ENCODE measurements around the gene SREBF1.

The SREBF1 gene

DNA sequence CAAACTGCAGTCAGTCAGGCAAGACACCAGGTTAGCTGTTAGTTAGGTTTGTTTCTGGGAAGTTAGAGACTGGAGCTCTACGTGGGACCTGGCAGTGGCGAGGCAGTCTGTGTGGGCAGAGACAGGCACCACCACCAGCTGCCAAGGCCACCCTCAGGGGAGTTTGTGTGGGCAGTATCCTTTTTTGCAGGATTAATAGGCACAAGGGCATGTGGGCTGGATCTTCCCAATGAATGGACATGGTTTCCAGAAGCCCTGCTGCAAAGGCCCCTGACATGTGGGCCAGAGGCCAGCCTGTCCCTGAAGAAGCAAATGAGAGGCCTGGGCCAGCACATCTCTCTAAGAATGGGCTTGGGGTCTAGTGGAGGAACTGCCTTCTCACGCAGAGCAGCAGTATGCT, 19.2 kb upstream of the SREBF1 start:
- H3K4me3 ChIP-seq (ENCODE audit: low read depth, low read length) = no peak overlapping the region
- no peaks in the 10 kb centered on the region for H3K27me3 ChIP-seq (ENCODE audit: insufficient read depth, low read depth, severe bottlenecking)
- DNase-seq = no peak
- no peaks in the 10 kb centered on the region for H3K36me3 ChIP-seq
- TF ChIP-seq, protein P1, sequence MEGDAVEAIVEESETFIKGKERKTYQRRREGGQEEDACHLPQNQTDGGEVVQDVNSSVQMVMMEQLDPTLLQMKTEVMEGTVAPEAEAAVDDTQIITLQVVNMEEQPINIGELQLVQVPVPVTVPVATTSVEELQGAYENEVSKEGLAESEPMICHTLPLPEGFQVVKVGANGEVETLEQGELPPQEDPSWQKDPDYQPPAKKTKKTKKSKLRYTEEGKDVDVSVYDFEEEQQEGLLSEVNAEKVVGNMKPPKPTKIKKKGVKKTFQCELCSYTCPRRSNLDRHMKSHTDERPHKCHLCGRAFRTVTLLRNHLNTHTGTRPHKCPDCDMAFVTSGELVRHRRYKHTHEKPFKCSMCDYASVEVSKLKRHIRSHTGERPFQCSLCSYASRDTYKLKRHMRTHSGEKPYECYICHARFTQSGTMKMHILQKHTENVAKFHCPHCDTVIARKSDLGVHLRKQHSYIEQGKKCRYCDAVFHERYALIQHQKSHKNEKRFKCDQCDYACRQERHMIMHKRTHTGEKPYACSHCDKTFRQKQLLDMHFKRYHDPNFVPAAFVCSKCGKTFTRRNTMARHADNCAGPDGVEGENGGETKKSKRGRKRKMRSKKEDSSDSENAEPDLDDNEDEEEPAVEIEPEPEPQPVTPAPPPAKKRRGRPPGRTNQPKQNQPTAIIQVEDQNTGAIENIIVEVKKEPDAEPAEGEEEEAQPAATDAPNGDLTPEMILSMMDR (IDR thresholded peaks at IDR 0.05; ENCODE audit: low read depth, low read length) = no peak
- no peaks in the 10 kb centered on the region for H3K9me3 ChIP-seq (ENCODE audit: severe bottlenecking)
- H3K27ac ChIP-seq = no peak overlapping the region

DNA sequence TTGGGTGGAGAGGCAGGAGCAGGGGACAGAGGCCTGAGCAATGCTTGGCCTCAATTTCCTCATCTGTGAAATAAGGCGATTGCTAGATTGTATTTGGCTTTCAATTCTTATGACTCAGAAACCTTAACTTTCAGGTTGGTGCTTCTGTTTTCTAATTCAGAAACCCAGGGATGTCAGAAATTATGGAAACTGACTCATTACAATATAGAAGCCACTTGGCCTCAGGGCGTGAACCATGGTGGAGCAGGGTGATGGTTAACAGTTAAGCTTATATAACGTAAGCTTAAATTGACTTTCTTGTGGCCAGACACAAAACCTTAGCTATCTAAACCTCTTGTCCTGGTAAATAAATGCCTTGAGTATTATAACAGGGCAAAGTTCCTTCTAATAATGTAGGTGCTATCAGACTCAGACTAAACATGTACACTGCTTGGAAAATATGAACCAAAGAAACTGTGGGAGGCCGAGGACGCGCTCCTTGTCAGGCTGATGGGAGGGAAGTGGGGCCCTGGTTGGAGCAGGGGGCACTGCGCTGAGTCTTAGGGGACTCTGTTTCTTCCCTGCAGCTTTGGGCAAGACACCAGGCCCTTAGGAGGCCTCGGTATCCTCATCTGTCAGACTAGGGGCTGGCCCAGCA, 17.1 kb upstream of the SREBF1 start:
- TF ChIP-seq, protein P1 (IDR thresholded peaks at IDR 0.05; ENCODE audit: low read depth, low read length) = no peak
- H3K9me3 ChIP-seq (ENCODE audit: severe bottlenecking) = no peaks in the 10 kb centered on the region
- no peak overlapping the region for H3K4me3 ChIP-seq (ENCODE audit: low read depth, low read length)
- H3K36me3 ChIP-seq = no peaks in the 10 kb centered on the region
- no peaks in the 10 kb centered on the region for H3K27me3 ChIP-seq (ENCODE audit: insufficient read depth, low read depth, severe bottlenecking)
- DNase-seq = no peak
- H3K27ac ChIP-seq = no peak overlapping the region

DNA sequence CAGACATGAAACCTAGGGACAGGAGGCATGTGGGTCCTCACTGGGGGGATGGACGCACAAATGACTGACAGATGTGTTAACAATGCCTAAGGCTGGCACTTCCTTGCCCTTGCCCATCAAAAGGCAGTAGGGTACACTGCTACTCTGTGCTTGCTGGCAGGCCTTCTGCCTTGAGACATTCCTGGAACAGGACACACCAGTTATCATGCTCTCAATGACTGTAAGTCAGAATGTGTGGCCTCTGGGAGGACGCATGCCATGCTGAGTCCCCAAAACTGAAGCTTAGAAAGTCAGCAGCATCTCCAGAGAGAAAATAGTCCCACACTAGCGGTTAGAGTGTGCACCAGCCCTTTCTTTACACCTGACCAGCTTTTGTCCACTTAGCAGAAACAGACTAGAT, 16.1 kb upstream of the SREBF1 start:
- no peaks in the 10 kb centered on the region for H3K36me3 ChIP-seq
- no peak overlapping the region for H3K27ac ChIP-seq
- no peaks in the 10 kb centered on the region for H3K27me3 ChIP-seq (ENCODE audit: insufficient read depth, low read depth, severe bottlenecking)
- TF ChIP-seq, protein P1 (IDR thresholded peaks at IDR 0.05; ENCODE audit: low read depth, low read length) = no peak
- H3K4me3 ChIP-seq (ENCODE audit: low read depth, low read length) = no peak overlapping the region
- DNase-seq = no peak
- H3K9me3 ChIP-seq (ENCODE audit: severe bottlenecking) = no peaks in the 10 kb centered on the region

DNA sequence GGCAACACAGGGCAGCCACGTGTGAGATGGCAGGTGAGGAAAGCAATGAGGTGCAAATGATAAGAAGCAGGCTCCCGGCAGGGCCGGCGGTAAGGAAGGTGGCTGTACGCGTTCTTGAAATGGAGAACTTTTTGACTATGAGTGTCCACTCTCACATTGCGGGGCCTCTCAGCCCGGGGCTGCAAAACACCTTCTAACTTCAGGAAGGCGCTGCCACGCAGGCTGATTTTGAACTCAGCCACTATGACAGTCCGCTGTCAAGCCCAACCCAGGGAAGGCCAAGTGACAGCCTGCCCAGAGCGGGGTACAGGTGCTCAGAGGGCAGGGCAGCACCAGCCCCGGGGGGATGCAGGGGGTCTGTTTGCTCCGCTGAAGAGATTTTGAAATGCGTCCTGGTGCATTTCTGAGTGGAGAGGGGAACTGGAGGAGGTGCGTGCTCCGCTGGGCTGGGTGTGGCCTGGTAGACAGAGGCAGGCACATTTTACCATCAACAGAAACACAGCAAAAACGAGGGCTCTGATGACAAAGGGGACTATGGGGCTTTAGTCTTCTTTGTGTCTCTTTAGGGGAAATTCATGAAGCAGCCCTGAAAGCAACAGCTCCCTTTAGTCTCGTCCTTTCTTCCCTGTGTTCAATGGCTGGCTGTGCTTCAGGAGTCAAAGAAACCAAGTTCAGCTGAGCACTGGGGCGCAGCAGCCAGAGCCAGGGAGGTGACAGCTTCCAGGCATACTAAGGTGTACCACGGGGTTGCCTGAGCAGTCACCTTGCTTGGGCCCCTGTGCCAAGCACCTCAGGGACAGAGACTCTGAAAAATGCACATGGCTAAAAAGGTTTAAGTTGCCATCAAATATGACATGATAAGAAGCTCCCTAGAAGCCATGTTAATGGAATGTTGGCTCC, 14.6 kb upstream of the SREBF1 start:
- H3K36me3 ChIP-seq = no peaks in the 10 kb centered on the region
- H3K27ac ChIP-seq = no peak overlapping the region
- no peaks in the 10 kb centered on the region for H3K9me3 ChIP-seq (ENCODE audit: severe bottlenecking)
- H3K27me3 ChIP-seq (ENCODE audit: insufficient read depth, low read depth, severe bottlenecking) = no peaks in the 10 kb centered on the region
- no peak overlapping the region for H3K4me3 ChIP-seq (ENCODE audit: low read depth, low read length)
- no peak for DNase-seq
- TF ChIP-seq, protein P1 (IDR thresholded peaks at IDR 0.05; ENCODE audit: low read depth, low read length) = no peak

DNA sequence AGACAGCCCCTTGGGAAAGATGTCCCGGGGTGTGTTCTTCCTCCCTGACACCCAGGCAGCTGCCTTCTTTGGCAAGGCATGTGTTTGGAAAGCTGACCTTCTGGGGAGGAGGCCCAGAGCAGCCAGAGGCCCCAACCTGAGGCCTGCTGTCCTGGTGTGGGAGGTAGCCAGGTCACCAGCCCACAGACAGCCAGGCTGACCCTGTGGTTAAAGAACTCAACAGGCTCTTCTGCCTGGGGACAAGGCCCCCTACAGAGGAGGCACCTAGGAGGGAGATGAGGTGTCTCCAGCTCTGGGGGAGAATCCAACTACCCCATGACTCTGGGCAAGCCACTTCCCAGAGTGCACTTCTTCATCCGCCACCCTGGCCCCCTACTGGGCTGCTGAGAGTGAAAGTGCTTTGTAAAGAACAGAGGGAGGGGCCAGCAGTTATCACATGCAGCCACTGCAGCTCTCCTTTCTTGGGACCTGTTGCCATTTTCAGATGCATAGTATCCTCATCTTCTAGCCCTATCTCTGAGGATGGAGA, 13.1 kb upstream of the SREBF1 start:
- Histone ChIP-seq H3K4me3 (ENCODE audit: low read depth, low read length) (no peak overlapping the region), H3K27ac (no peak overlapping the region), H3K9me3 (ENCODE audit: severe bottlenecking) (no peaks in the 10 kb centered on the region), H3K36me3 (no peaks in the 10 kb centered on the region), H3K27me3 (ENCODE audit: insufficient read depth, low read depth, severe bottlenecking) (no peaks in the 10 kb centered on the region)
- DNase-seq = no peak
- TF ChIP-seq, protein P1 (IDR thresholded peaks at IDR 0.05; ENCODE audit: low read depth, low read length) = no peak

Measured in WERI-Rb-1 (cell line).